ENCODE results near the gene FAM171A2.
A peak's percentile ranks its signal among the peaks of the same experiment; 100 is the strongest.

Gene FAM171A2

DNA sequence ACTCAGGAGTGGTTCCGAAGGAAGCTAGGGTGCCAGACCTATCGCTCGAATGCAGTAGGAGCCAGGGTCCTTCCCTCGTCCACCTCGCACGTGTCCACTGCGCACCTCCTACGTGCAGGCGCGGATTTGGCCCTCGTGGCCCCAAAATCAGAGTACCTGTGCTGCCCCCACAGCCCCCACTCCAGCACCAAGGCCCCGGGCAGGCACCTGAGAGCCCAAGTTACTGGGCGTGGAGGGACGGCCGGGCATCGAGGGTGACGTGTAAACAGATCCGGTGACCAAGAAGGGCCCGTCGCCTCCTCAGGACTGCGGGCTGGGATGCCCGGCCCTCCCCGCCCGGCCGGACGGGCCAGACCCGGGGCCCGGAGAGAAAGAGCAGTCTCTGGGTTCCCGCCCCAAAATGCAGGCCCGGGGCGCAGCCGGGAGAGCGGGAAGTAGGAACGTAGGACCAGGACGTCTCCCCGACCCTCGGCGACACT lies 39.5 kb downstream of the FAM171A2 start:
- no peak for DNase-seq (ENCODE audit: extremely low read depth in 1 of 2, low read depth in 1 of 2)

DNA sequence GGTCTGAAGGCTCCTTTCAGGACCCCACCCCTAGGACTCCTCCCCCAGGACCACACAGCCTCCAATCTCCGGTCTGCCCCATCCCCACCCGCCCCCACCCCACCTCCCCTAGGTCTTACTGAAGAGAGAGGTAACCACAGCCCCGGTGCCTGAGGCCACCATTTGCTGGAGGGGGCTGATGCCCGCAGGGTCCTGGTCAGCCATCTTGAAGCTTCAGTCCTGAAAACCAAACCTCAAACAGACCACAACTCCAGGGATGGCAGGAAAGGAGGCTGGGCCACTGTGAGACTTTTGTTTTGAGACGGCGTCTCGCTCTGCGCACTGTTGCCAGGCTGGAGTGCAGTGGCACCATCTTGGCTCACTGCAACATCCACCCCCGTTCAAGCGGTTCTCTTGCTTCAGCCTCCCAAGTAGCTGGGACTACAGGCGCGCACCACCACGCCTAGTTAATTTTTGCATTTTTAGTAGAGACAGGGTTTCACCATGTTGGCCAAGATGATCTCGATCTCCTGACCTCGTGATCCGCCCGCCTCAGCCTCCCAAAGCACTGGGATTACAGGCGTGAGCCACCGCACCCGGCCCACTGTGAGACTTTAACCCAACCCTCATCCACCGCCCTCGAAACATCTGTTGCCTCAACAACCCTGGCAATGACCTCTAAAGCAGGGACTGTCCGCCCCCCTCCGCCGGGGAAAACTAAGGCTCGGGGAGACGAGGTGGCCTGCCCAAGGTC lies 40.1 kb downstream of the FAM171A2 start:
- DNase-seq (ENCODE audit: extremely low read depth in 1 of 2, low read depth in 1 of 2) = no peak

DNA sequence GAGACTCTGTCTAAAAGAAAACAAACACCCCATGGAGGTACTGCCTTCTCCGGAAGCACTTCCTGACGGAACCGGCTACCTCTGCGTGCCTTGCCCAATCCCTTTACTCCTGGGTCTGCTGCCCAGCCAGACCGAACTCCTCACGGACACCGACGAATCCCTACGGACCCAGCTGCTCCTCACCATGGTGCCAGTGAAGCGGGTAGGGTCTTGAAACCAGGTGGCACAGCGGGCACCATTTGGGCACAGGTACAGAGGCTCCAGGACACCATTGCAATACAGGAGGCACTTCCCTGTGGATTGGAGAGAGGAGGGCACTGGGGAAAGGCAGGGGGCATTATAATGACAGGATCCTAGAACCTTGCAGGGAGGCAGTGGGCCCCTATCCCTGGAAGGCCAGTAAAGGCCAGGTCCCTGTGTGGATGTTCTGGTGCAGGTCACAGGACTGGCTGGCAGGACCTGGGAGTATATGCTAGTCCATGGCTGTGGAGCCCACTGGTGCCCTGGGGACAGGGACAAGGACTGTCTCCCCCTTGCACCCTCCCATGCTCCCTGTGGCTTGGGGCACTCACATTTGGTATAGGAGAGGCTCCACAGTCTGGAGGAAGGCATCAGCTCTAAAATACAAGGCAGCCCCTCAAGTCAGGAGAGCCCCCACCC lies 41.3 kb downstream of the FAM171A2 start:
- DNase-seq (ENCODE audit: extremely low read depth in 1 of 2, low read depth in 1 of 2) = no peak

DNA sequence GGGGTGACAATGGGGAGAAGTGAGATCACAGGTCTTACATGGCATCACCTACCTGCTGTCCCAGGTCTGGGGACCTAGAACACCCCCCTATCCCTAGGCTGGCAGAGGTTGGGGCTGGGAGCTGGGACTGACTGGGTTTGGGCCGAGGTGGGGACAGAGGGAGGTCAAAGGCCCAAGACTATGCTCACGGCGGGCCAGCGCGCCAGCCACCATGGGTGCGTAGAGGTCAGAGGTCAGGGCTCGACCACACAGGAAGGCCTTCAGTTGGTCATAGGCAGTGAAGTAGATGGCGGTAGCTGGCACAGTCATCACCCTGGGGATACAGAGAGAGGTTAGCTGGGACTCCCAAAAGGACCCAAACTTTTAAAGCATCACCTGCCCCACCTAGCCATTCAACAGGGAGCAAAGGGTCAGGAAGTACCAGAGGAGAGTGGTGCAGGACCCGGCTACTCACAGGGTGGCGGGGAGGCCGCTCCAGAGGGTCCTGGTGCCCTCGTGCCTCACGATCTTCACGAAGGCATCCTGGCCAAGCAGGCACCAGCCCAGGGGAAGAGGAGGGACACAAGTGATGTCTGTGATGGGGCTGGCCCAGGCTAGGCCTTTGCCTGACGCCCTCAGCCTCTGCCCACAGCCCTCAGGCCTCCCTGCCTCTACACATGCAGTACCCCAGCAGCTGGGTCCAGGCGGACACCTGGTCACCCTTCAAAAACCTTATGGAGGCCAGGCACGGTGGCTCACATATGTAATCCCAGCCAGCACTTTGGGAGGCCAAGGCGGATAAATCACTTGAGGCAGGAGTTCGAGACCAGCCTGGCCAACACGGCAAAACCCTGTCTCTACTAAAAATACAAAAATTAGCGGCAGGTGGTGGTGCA lies 42.2 kb downstream of the FAM171A2 start:
- DNase-seq (ENCODE audit: extremely low read depth in 1 of 2, low read depth in 1 of 2) = no peak

DNA sequence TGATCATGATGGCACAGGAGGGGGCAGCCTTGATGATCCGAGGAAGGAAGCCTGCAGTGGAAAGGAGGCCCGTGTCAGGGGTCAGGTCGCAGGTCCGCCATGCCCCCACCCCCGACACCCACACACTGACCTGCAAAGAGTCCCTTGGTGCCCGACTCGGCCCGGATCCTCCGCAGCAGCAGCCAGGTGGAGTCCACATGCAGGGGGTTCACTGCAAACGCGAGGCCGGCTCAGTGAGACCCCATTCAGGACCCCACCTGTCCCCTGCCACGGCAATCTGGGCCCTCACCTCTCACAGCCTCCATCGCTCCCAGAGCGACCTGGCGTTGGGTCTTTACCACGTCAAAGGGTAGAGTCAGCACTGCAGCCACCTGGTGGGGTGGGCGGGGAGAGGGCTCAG lies 43.6 kb downstream of the FAM171A2 start:
- no peak for DNase-seq (ENCODE audit: extremely low read depth in 1 of 2, low read depth in 1 of 2)

DNA sequence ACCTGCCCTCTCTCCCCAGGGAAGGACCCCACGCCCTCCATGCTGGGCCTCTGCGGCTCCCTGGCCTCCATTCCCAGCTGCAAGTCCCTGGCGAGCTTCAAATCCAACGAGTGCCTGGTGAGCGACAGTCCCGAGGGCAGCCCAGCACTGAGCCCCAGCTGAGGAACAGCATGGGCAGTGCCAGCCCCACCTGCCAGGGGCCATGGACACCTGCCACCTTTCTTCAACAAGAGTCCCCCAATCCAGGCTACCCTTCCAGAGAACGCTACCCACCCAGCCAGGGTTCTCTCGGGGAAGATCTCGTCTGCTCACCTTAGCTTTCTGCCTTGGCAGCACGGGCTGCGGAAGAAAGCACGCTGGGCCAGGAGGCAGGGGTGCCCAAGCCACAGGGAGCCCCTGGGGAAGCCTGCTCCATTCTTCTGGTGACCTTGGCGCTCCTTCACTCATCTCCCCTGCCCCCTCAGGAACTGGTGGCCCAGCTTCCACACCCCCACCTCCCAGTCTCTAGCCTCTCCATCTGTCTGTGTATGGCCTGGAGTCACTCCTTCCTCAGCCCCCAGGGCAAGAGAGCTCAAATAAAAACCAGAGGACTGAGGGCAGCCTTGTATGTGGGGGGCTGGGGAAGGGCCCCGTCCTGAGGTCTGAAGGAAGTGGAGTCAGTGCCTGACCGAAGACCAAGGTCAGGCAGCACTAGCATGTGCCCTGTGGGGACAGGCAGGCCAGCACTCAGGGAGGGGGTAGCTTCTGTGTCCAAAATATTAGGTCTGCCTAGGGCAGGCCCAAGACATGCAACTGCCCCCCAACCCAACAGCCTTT lies 45.4 kb downstream of the FAM171A2 start:
- DNase-seq (ENCODE audit: extremely low read depth in 1 of 2, low read depth in 1 of 2) = no peak

DNA sequence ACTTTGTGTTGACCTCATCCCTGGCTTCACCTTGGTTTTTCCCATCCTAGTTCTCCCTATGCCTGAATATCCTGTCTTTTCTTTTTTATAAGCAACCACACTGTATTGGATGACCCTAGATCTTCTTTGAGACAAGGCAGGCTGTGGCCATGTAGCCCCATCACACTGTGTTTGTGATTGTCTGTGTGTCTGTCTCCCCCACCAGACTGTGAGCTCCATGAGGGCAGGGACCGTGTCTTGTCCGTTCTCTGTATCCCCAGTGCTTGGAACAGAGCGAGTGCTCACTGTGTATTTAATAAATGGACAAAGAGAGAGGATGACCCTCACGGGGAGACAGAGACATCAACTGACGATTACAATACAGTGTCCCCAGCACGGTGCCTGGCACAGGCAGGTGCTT lies 46.1 kb downstream of the FAM171A2 start:
- DNase-seq (ENCODE audit: extremely low read depth in 1 of 2, low read depth in 1 of 2) = no peak

DNA sequence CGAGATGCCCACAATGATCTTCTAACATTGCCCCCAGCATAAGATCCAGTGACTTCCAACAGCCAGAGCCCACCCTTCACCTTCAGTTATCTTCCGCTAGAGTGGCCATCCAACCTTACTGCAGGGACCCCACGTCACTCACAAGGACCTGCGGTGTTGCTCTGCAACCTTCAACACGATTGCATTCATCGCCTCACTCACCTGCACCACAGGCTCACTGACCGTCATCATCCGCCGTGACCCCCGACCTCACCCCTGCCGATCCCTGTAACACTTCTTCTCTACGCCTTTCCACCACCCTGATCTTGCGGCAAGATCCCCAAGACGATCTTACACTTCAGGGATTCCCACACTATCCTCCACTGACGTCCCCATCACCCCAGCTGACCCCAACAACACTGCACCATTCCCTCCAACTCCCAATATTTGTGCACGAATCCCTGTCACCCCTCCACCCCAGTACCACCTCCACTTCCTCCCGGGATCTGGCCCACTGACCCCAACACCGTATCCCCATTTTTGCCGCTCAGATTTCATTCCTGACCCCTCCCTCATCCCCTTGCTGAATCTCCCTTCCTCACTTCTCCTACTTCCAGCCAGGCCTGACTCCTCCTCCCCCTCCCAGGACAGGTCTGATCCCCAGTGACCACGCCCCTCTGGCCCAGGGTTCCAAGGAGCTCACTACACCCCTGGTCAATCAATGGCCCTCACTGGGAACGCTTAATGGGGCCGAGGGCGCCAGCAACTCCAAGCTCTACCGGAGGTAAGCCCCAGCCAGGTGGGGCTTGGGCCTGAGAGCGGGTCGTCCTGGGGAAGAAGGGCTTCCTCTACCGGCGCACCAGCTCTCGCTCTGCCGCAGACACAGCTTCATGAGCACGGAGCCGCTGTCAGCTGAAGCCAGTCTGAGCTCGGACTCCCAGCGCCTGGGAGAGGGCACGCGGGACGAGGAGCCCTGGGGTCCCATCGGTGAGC lies 47.6 kb downstream of the FAM171A2 start:
- DNase-seq (ENCODE audit: extremely low read depth in 1 of 2, low read depth in 1 of 2) = no peak

DNA sequence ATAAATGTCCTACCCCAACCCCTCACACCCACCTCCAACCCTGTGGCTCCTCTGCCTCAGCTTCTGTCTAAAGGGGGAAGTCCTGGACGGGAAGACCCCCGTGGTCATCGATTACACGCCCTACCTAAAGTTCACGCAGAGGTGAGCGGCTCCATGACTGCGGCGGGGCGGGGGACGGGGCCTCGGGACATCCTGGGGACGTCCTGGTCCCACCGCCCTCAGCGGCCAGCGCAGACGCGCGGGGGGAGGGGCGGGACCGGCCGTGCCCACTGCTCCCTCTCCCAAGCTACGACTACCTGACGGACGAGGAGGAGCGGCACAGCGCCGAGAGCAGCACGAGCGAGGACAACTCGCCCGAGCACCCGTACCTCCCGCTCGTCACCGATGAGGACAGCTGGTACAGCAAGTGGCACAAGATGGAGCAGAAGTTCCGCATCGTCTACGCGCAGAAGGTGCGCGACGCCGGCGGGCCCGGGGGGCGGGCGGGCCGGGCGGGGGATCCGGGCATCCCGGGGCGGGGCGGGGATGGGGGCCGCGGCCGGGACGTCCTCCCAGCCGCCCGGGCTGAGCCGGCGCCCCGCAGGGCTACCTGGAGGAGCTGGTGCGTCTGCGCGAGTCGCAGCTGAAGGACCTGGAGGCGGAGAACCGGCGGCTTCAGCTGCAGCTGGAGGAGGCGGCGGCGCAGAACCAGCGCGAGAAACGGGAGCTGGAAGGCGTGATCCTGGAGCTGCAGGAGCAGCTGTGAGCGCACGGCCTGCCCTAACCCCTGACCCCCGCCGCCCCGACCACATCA lies 48.6 kb downstream of the FAM171A2 start:
- DNase-seq (ENCODE audit: extremely low read depth in 1 of 2, low read depth in 1 of 2) = peak in 1 of 2 donors; percentile 43

DNA sequence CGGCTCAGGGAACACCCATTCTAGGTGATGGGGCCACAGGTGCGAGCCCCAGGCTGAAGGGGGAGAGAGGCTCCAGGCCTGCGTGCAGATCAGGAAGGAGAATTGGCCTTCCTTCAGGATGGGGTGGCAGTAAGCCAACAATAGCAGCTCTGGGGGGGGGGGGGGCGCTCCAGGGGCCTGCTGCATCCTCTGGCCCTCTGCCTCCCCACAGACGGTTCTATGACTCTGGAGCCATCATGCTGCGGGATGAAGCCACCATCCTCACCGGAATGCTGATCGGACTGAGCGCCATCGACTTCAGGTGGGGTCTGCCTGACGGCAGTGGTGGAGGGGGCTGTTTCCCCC lies 49.2 kb downstream of the FAM171A2 start:
- DNase-seq (ENCODE audit: extremely low read depth in 1 of 2, low read depth in 1 of 2) = no peak

DNA sequence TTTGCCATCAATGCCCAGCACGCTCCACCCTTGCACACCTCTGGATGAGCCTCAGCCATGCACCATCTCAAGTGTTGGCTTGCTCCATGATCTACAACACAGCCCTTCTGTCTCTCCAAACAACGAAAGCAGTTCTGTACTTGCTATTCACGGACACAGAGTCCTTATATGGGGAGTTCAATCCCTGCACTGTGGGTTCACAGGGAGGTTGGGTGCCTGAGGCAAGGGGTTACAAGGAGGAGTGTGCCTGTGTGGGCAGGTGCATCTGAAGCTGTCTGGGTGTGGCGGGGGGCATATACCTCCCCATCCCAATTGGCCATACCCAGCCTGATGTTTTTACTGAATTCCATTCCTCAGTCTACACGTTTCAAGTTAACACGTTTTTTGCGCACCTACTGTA lies 49.6 kb downstream of the FAM171A2 start:
- no peak for DNase-seq (ENCODE audit: extremely low read depth in 1 of 2, low read depth in 1 of 2)

DNA sequence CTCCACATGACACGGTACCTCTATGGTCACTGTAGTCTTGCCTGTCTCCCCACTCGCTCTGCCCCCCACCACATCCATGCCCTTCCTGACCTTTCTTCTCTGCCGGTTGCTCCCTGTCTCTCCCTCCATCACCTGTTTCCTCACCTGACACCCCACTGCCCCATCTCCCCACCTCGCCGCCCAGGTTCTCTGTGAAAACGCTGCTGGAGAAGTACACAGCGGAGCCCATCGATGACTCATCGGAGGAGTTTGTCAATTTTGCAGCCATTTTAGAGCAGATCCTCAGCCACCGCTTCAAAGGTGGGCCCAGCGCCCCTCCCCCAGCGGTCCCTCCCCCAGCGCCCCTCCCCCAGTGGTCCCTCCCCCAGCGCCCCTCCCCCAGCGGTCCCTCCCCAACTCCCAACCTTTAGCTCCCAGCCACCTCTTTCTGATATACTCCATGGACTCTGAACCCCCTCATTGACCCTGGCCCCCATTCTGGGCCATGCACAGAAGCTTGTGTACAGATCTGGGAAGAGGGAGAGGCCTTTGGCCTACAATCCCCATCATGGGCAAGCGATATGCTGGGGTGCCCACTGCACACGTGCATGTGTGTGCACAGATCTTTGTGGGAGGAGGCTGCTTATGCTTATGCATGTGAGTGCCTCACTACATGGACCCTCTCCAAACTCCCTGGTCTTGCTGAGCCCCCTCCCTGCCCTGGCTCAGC lies 51.1 kb downstream of the FAM171A2 start:
- no peak for DNase-seq (ENCODE audit: extremely low read depth in 1 of 2, low read depth in 1 of 2)

DNA sequence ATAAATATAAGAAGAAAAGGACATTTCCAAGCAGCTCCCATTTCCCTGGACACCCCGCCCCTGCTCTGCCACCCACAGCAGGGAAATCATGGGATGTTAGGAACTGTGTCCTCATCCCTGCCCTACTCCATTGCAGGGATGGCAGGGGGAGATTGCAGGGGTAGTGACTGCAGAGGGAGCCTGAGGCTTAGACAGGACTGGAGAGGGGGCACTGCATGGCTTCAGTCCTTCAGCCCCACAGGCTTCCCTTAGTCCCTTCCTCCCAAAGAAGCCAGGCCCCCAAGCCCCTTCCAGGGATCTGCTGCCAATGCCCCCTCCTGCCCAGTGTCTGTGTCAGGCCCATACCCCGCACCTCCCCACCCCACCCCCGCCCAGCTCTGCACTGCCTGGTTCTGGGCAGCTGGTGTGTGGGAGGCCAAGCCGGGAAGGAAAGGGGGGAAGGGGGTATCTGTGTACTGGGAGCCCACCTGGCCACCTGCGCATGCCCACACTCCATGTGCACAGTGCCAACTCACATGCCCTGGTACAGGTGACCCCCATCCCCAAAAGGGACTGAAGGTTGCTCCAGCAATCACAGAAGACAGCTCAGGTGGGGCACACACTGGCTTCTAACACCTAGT lies 52.0 kb downstream of the FAM171A2 start:
- DNase-seq (ENCODE audit: extremely low read depth in 1 of 2, low read depth in 1 of 2) = no peak

DNA sequence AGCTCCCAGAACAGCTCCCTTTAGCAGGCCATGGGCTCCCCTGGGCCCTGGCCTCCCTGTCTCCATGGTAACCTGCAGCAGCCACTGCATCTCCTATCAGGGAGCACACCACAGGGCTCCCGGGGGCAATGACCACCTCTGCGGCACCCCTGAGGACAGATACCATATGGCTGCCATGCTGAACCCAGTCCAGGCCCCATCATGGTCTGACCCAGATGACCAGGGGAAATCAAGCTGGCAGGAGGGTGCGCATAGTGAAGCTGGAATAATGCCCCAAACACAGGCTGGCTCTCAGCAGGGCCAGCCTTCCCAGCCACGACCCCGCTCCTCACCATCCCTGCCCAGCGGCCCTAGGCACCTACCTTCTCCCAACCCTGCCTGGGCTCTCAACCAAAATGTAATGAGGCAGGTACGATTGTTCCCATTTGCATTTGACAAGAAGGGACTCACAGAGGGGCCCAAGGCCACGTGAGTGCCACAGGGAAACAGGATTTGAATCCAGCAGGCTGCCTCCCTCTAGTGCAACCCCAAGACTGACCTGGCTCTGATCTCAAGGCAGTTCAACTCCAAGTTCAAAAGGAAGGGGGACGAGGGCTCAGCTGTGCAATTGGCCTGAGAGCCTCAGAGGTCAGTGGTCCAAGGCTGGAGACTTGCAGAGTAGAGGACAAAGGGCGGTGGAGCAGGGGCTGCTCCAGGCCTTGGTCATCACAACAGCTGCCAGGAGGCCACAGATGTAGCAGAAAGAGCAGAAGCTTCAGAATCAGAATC lies 52.9 kb downstream of the FAM171A2 start:
- no peak for DNase-seq (ENCODE audit: extremely low read depth in 1 of 2, low read depth in 1 of 2)

DNA sequence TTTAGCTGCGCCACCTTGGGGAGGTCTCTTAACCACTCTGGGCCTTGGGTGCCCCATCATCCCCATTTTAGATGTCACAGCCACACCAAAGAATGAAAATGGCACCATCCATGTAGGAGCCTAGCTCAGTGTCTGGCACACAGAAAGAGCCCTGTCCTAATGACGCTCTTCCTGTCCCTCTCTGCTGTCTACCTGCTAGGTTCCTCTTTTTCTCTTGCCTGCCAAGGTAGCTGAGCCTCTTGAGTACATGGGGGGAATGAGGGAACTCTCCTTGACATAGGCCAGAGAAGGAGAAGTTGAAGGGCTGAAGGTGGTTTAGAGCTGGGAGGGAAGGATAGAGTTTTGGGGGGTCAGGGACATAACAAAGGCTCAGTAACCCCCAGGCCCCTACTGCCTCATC lies 53.5 kb downstream of the FAM171A2 start:
- DNase-seq (ENCODE audit: extremely low read depth in 1 of 2, low read depth in 1 of 2) = no peak

DNA sequence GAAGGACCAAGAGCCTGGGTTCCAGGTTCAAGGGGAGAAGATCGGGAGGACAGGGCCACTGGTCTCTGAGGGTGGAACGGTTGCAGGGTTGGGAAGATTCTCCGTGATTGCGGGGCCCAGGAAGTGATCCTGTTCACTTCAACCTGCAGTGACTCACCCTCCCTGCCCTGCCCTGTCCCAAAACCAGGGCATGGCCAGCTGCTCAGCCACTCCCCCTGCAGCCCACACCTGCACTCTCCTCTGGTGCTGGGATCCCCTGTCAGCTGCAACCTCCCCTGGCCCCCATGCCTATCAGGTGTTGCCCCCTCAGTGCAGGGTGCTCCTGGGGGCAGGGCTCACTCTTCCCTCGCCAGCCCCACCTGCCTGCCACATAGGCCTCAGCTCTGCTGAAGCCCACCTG lies 54.2 kb downstream of the FAM171A2 start:
- no peak for DNase-seq (ENCODE audit: extremely low read depth in 1 of 2, low read depth in 1 of 2)

DNA sequence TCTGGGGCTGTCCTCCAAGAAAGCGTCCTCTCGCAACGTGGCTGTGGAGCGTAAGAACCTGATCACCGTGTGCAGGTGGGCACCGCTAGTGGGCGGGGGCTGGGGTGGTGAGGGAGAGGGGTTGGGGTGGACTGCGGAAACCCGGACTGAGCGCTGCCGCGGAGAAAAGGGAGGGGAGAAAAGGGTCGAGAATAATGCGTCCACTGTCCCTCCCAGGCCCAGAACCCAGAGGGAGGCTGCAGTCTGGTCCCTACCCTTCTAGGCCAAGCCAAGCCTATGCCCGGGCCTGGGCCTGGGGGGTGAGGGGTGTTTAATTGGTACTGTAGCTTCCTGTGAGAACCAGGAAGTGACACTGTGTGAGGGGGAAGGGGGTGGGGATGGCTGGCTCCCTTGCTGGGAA lies 54.8 kb downstream of the FAM171A2 start:
- no peak for DNase-seq (ENCODE audit: extremely low read depth in 1 of 2, low read depth in 1 of 2)

Measured in stimulated activated CD8-positive, alpha-beta memory T cell treated with anti-CD3 and anti-CD28 coated beads, Interleukin-7, amount 100 ng/mL, for 48 hours (primary cell).